Kidney tubule cell (primary cell): ENCODE measurements around the gene NRM.
"Not testable (repeated sequence)": the region's sequence is repeated elsewhere in the genome, so short reads cannot be mapped to it uniquely, and the experiment has no call there.

Experiments
- DNase-seq: peaks from one replicate; pipeline ENCODE4 v3.0.0-alpha.2; 2018; ENCODE audit warnings: low spot score

Gene NRM

DNA sequence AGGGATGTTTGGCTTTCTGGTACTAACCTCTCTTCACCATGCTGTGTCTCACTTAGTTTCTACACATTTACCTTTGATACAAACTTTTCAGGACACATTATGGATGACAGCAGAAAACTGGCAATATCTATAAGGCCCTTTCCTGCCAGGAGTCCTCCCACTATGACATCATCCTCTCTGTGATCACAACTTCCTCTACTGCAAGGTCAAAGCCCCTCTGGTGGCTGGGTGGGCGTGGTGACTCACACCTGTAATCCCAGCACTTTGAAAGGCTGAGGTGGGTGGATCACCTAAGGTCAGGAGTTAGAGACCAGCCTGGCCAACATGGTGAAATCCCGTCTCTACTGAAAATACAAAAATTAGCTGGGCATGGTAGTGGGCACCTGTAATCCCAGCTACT is 24.5 kb downstream of the NRM start:
- DNase-seq, result peak; percentile 58

GRCh38 chr6:30664994-30665767 is 25.6 kb downstream of the NRM start:
- DNase-seq, result no peak

DNA sequence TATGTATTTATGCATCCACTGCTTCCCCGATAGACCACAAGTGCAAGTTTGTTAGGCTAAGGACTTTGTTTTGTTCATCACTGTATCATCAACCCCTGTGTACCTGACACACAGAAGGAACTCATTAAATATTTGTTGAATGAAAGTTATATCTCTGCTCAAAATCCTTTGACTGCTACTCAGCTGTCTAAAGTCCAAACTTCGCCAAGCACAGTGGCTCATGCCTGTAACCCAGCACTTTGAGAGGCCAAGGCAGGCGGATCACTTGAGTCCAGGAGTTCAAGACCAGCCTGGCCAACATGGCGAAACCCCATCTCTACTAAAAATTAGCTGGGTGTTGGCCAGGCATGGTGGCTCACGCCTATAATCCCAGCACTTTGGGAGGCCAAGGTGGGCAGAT is 32.9 kb downstream of the NRM start:
- not testable (repeated sequence) for DNase-seq

DNA sequence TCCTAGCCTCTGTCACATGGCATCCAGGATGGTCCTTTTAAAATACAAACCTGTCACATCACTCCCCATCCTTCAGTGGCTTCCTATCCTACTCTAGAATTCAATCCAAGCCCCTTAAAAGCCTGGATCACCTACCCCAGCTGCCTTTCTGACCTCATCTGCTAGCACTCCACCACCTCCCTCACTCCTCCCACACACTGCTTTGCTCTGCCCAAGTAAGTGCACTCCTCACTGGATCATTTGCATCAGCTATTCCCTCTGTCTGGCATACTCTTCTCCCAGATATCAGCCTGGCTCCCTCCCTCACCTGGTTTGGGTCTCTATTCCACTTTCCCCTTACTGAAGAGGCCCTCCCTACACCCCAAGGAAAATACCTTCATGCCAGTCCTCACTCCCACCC is 33.3 kb downstream of the NRM start:
- no peak for DNase-seq

GRCh38 chr6:30656513-30656912 is 34.3 kb downstream of the NRM start:
- no peak for DNase-seq

GRCh38 chr6:30655743-30656094 is 35.1 kb downstream of the NRM start:
- DNase-seq, result no peak

DNA sequence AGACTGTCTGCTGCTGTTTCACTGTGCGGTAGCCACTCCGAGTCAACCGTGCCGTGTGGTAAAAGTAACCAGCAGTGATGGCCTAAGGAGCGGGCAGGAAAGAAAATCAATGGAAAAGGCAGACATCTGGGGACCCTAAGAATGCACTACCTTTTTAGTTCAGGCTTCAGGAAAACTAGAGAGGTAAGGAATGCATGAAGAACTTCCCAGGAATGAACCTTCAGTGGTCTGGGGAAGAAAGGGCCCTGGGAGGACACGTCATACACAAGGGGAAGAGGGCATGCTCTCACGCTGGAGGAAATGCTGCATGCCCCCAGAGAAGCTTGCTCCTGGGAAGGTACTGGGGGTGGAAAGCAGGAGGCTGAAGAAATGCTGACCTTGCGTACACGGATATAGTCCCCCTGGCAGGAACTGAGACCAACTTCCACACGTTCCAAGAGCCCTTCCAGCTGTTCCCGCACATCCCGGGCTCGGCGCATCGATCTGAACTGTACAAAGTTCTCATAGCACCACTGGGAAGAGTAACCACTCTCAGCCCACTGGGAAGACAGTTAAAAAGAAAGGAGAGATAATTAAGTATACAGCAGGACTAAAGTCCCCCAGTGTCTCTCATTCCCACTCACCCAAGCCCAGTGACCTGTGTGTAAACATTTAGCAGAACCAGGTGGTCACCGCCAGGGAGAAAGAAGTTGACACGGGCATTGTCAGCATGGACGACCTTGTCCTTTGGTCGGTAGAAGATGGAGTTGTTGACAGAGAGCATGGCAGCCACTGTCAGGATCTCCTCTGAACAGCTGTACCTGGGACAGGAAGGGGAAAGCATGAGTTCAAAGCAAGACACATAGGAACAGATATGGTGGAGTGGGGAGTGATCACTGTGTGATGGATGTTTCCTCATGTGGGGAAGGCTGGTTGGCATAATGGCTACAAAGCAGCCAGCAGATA is 35.7 kb downstream of the NRM start:
- no peak for DNase-seq

DNA sequence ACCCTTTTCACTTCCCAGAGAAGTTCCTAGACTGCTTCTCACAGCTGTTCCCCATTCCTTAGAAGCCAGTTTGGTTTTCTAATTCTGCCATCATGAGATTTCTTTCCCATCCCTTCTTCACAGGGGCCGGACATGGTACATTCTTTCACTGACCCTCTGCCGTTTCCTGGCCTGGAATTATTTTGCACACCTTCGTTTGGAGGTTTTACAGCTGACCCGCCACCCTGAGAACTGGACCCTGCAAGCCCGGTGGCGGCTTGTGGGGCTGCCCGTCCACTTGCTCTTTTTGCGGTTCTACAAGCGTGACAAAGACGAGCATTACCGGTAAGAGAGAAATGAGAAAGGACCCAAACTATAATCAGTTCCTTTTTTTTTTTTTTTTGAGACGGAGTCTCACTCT is 39.6 kb downstream of the NRM start:
- no peak for DNase-seq

GRCh38 chr6:30647242-30648116 is 43.3 kb downstream of the NRM start:
- DNase-seq, result peak; percentile 77

- peak; percentile 95 for DNase-seq
These were observed 44.1 kb downstream of the NRM start, which contains the start of gene C6orf136 for GRCh38 chr6:30646450-30647241. Gene C6orf136, plus strand, starts transcription at chr6:30647133. Its CDS starts 99 bp downstream, at chr6:30647232.

DNA sequence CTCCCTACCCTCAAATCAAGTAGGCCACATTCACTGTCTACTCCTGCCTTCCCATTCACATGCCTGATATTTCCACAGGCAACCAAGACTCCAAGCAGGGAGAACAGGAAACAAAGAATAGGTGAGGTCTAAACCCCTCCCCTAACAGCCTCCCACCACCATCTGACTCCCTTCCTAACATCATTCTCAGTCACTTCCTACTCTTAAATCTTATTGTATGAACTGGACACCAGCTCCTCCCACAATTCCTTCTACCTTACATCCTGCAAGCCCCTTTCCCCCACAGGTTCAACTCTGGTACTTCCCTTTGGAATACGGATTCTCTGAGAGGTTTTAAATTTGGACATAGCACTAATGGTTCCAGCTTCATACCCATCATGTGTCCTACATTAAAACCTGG is 44.8 kb downstream of the NRM start:
- DNase-seq, result peak; percentile 26

DNA sequence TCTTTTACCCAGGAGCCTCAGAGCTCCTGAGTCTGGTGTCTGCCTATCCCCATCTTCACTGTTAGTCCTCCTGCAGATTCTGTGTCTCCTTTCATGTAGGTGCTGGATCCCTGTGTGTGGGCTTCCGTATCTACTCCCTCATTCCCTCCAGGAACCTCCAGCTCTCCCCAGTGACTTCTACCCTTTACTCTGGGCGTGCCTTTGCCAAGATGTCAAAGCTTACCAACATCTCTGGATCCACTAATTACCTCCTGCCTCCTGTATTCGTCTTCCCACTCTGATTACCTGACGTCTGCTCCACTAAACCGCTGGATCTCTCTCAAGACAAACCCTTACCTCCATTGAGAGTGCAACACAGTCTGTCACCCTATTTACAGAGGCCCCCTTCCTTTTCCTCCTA is 46.0 kb downstream of the NRM start:
- no peak for DNase-seq

GRCh38 chr6:30643656-30644055 is 47.1 kb downstream of the NRM start:
- DNase-seq, result no peak

GRCh38 chr6:30641048-30641447 is 49.7 kb downstream of the NRM start:
- no peak for DNase-seq

GRCh38 chr6:30640481-30640880 is 50.3 kb downstream of the NRM start:
- DNase-seq, result no peak
